ENCODE measurements around the gene PFAS.

PFAS gene

GRCh38 chr17:8220783-8221662, 28.1 kb upstream of the PFAS start:
- DNase-seq (ENCODE audit: low read depth, low spot score) = peak; percentile 82
- Histone ChIP-seq H3K36me3 (ENCODE audit: insufficient read depth, low read length) (no peaks in the 10 kb centered on the region), H3K9me3 (ENCODE audit: low read depth, low read length) (no peaks in the 10 kb centered on the region), H3K9ac (ENCODE audit: insufficient read length) (peak overlapping the region; percentile 97), H3K4me3 (peak overlapping the region; percentile 100), H3K27ac (peak overlapping the region; percentile 98)
- no peak for TF ChIP-seq POLR2AphosphoS5 (IDR thresholded peaks at IDR 0.05; ENCODE audit: borderline replicate concordance, low read depth, low read length)
- TF ChIP-seq FOXP2 (optimal IDR thresholded peaks at IDR 0.05; ENCODE audit: control extremely low read depth, extremely low read length, insufficient read depth) = peak; percentile 31
- TF ChIP-seq EZH2 (IDR thresholded peaks at IDR 0.05) = no peak

DNA sequence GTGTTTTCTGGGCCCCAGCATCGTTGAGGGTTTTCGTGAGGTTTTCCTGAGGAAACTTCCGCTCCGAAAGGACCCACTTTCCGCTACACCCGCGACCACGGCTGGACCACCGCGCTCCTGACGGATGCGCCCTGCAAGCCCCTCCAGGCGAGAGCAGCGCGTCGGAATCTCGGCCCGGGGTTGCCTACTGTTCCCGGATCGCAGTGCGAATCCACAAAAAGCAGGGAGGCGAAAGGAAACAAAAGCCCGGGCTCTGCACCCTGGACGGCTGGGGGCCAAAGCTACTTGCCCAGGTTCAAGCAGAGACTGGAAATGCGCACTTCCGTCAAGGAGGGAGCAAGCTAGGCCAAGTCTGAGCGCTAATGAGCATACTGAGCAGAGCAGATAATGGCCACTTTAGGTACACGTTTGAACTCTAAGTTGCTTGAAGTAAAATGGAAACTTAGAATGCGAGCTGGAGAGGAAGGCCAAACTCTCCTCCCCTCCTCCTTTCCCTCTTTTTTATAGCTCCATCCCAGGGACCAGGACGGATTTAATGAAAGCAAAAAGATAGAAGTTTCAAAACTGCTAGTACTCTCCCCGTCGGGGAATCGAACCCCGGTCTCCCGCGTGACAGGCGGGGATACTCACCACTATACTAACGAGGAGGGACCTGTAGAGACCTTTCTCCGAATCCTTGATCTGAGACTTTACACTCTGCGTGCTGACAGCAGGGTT, 27.3 kb upstream of the PFAS start:
- no peaks in the 10 kb centered on the region for H3K9me3 ChIP-seq (ENCODE audit: low read depth, low read length)
- TF ChIP-seq POLR2AphosphoS5 (IDR thresholded peaks at IDR 0.05; ENCODE audit: borderline replicate concordance, low read depth, low read length) (no peak), FOXP2 (optimal IDR thresholded peaks at IDR 0.05; ENCODE audit: control extremely low read depth, extremely low read length, insufficient read depth) (no peak), EZH2 (IDR thresholded peaks at IDR 0.05) (no peak)
- peak; percentile 76 for DNase-seq (ENCODE audit: low read depth, low spot score)
- peak overlapping the region; percentile 98 for H3K27ac ChIP-seq
- H3K36me3 ChIP-seq (ENCODE audit: insufficient read depth, low read length) = no peaks in the 10 kb centered on the region
- H3K4me3 ChIP-seq = peak overlapping the region; percentile 100
- peak overlapping the region; percentile 89 for H3K9ac ChIP-seq (ENCODE audit: insufficient read length)

DNA sequence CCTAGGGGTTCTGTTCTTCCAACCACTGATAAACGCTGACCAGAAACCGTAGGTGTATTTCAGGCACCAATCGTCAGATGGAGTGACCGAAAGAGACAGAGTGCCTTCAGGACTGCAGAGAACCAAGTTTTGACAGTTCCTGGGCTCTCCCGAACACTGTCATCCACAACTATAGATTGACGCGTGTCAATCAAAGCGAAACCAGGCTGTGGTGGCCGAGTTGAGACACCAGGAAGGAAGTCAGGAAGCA, 26.8 kb upstream of the PFAS start:
- peak overlapping the region; percentile 98 for H3K27ac ChIP-seq

GRCh38 chr17:8222630-8223355, 26.3 kb upstream of the PFAS start:
- Histone ChIP-seq H3K9ac (ENCODE audit: insufficient read length) (peak overlapping the region; percentile 71), H3K4me3 (peak overlapping the region; percentile 100), H3K27ac (peak overlapping the region; percentile 98), H3K9me3 (ENCODE audit: low read depth, low read length) (no peaks in the 10 kb centered on the region), H3K36me3 (ENCODE audit: insufficient read depth, low read length) (peaks cover 3% of the 10 kb centered on the region; the same call in 1 of the 2 replicates)
- peak; percentile 24 for DNase-seq (ENCODE audit: low read depth, low spot score)
- TF ChIP-seq FOXP2 (optimal IDR thresholded peaks at IDR 0.05; ENCODE audit: control extremely low read depth, extremely low read length, insufficient read depth) = peak; percentile 5
- TF ChIP-seq POLR2AphosphoS5 (IDR thresholded peaks at IDR 0.05; ENCODE audit: borderline replicate concordance, low read depth, low read length) = peak; percentile 73
- no peak for TF ChIP-seq EZH2 (IDR thresholded peaks at IDR 0.05)

More for the DNA sequence above, 26.8 kb upstream of the PFAS start:
- H3K9me3 ChIP-seq (ENCODE audit: low read depth, low read length) = no peaks in the 10 kb centered on the region
- H3K36me3 ChIP-seq (ENCODE audit: insufficient read depth, low read length) = no peaks in the 10 kb centered on the region
- TF ChIP-seq EZH2 (IDR thresholded peaks at IDR 0.05) (no peak), POLR2AphosphoS5 (IDR thresholded peaks at IDR 0.05; ENCODE audit: borderline replicate concordance, low read depth, low read length) (no peak), FOXP2 (optimal IDR thresholded peaks at IDR 0.05; ENCODE audit: control extremely low read depth, extremely low read length, insufficient read depth) (no peak)
- DNase-seq (ENCODE audit: low read depth, low spot score) = no peak
- H3K4me3 ChIP-seq = peak overlapping the region; percentile 100
- H3K9ac ChIP-seq (ENCODE audit: insufficient read length) = peak overlapping the region; percentile 71

- Histone ChIP-seq H3K27ac (peak overlapping the region; percentile 98), H3K9me3 (ENCODE audit: low read depth, low read length) (no peaks in the 10 kb centered on the region), H3K9ac (ENCODE audit: insufficient read length) (peak overlapping the region; percentile 71), H3K4me3 (peak overlapping the region; percentile 100), H3K36me3 (ENCODE audit: insufficient read depth, low read length) (peaks cover 10% of the 10 kb centered on the region; the same call in 1 of the 2 replicates)
- DNase-seq (ENCODE audit: low read depth, low spot score) = no peak
- TF ChIP-seq FOXP2 (optimal IDR thresholded peaks at IDR 0.05; ENCODE audit: control extremely low read depth, extremely low read length, insufficient read depth) = no peak
- TF ChIP-seq EZH2 (IDR thresholded peaks at IDR 0.05) = no peak
- TF ChIP-seq POLR2AphosphoS5 (IDR thresholded peaks at IDR 0.05; ENCODE audit: borderline replicate concordance, low read depth, low read length) = no peak
These were observed 25.5 kb upstream of the PFAS start for GRCh38 chr17:8223356-8224126.

DNA sequence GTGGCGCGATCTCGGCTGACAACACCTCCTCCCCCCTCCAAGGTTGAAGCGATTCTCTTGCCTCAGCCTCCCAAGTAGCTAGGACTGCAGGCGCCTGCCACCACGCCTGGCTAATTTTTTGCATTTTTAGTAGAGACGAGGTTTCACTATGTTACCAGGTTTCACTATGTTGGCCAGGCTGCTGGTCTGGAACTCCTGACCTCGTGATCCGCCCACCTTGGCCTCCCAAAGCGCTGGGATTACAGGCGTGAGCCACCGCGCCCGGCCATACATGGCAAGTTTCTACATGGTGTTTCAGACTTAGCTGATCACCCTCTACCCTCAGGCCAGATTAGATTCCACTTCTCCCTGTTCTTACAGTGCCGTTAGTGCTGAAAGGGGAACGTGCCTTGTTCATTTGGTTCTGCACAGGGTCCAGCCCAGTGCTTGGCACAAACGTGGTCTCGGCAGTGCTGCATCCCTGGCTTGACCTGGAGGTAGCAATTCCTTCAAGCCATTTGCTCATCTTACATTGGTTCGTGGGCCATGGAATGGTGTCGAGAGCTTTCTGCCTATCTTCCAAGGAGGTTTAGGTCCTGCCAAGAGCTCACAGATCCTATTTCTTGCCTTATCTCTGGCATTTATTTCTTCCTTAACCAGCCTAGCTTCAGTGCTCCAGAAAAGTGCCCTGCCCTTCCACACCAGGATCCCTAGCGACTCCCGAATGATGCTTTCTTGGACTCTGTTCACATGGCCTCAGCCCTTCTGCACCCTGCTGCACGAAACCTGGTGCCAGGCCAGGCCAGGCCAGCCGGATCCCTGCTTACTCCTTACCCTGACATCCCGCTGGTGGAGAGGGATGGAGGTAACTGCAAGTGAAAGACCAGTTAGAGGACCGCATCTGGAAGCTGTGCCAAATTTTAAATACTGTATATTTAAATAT, 23.9 kb upstream of the PFAS start:
- no peak overlapping the region for H3K9ac ChIP-seq (ENCODE audit: insufficient read length)
- H3K36me3 ChIP-seq (ENCODE audit: insufficient read depth, low read length) = peaks cover 21% of the 10 kb centered on the region; the same call in 1 of the 2 replicates
- H3K9me3 ChIP-seq (ENCODE audit: low read depth, low read length) = no peaks in the 10 kb centered on the region
- no peak for DNase-seq (ENCODE audit: low read depth, low spot score)
- TF ChIP-seq FOXP2 (optimal IDR thresholded peaks at IDR 0.05; ENCODE audit: control extremely low read depth, extremely low read length, insufficient read depth) (no peak), POLR2AphosphoS5 (IDR thresholded peaks at IDR 0.05; ENCODE audit: borderline replicate concordance, low read depth, low read length) (no peak), EZH2 (IDR thresholded peaks at IDR 0.05) (no peak)
- no peak overlapping the region for H3K4me3 ChIP-seq
- no peak overlapping the region for H3K27ac ChIP-seq

Measured in SK-N-MC (cell line).